GM21717 (cell line): Measurements from ENCODE around the gene CBFA2T3.

Source experiments
- ATAC-seq: cut with Tn5 transposase; IDR thresholded peaks from one replicate; pipeline ENCODE4 v1.9.1; 2021; ENCODE audit warnings: mild to moderate bottlenecking, moderate library complexity; ENCODE audit not compliant: unreplicated experiment

Gene CBFA2T3

DNA sequence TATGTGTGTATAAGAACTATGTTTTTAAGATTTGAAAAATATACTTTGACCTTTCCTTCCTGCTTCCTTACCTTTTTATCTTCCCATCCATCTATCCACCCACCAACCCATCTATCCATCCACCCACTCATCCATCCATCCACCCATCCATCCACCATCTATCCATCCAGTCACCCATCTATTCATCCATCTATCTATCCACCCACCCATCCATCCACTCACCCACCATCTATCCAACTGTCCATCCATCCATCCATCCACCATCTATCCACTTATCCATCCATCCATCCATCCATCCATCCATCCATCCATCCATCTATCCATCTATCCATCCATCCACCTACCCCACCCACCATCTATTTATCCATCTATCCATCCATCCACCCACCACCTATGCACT, 12.4 kb downstream of the CBFA2T3 start:
- no peak for ATAC-seq

DNA sequence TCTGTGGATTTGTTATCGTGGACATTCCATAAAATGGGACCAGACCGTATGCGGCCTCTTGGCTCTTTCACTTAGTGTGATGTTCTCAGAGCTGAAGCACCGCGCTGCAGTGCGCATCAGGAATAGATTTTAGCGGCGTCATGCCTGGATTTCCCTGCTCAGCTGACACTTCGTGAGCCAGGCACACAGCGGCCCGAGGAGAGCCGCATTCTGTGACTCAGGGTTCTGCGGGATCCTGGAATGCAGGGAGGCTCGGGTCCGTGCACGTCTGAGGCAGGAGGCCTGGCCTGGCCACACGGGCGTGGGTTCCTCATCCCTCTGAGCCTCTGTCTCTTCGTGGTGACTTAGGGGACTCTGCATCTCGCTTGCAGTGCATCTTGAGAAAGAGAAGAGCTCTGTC, 13.4 kb downstream of the CBFA2T3 start:
- no peak for ATAC-seq

DNA sequence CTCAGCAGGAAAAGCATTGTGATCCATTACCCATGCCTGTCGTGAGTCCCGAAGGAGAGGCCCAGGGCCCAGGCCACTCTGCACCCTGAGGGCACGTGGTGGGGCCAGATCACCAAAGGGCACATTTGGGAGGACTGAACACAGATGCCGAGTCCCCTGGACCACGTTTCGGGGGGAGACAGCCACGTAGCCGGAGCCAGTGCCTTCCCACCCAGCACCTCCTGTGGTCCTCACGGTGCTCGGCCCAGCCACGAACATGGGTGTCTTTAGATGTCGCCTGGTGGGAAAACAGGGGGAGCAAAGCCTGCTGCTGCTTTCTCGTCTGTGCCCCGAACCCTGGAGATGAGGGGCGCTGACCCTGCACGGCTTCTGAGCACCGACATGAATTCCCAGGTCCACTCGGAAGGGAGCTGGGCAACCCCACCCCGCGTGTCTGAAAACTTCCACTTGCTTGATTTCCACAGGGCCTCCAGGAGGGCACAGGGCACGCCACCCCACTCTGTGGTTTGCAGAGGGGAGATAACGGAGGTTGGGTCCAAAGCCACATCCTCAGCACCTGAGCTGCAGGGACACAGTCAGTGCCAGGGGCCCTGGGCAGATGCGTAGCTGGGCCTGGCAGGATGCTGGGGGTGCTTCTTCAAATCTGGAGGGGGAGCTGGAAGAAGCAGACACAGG, 14.4 kb downstream of the CBFA2T3 start:
- no peak for ATAC-seq

DNA sequence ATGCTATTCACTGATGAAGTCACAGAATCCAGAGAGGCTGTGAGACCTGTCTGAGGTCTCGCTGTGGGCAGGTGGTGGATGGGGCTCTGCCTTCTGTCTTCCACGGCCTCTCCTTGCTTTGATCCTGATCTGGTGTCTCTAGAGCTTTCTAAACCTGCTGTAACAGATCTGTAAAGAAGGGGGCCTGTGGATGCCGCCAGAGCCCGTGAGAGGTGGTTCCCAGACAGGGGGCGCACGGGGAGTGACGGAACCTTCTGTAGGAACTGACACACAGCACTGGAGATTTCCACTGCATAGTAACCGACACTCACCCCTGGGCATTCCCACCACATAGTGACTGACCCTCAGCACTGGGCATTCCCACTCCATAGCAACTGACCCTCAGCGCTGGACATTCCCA, 16.0 kb downstream of the CBFA2T3 start:
- ATAC-seq: no peak

GRCh38 chr16:88960516-88960915, 16.5 kb downstream of the CBFA2T3 start:
- ATAC-seq: no peak

DNA sequence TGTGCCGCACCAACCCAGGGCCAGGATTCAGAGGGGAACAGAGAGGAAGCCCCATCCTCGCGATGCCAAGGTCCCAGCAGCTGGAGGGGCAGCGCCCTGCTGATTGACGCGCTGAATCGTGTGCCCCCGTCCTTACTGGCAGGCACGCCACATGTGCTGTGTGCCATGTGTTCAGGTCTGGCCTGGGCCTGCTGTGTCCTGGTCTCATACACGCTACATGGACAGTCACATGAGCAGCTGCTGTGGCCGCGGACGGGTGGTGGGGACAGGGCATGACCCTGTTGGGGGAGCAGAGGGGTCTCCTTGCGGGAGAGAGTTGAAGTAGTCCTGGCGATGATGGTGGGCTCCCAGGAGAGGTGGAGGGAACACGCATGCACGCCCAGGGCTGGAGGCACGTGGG, 18.0 kb downstream of the CBFA2T3 start:
- no peak for ATAC-seq

DNA sequence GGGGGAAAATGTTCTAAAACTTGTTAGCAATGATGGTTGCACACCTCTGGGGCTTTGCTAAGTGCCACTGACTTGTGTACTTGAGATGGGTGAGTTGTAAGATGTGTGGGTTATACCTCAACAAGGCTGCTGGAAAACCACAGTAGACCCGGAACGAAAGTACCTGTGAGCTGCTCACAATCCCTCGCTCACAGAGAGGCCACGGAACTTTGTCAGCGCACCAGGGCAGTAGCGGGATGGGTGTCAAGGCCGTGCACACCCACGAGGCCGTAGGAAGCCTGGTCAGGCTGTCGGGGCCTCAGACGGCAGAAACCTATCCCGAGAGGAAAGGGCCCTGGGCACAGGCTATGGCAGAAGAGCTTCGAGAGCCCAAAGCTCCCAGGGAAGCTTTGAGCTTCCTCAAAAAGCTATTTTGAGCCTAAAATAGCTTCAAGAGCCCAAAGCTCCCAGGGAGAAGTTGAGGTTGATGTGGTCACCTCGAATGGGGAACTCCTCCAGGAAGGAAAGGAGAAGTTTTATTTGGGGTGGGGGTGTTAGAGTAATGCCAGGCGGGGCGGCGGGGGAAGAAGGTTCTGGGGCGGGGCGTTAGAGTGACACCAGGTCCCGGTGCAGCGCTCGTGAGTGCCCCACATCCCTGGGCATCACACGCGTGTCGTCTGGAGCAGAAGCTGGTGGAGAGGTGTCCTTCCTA, 19.0 kb downstream of the CBFA2T3 start:
- ATAC-seq: no peak

DNA sequence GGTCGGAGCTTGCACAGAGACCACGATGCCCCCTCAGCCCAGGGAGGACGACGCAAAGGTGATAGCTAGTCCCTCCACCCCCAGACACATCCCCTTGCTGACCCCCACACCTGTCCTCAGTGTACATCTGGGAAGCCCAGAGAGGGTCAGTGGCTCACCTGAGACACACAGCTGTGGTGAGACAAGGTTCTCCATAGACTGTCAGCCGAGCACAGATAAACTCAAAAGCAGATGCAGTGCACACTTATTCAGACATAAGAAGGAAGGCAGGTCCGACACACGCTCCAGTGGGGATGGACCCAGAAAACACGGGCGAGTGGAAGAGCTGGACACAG, 19.6 kb downstream of the CBFA2T3 start:
- ATAC-seq: no peak

DNA sequence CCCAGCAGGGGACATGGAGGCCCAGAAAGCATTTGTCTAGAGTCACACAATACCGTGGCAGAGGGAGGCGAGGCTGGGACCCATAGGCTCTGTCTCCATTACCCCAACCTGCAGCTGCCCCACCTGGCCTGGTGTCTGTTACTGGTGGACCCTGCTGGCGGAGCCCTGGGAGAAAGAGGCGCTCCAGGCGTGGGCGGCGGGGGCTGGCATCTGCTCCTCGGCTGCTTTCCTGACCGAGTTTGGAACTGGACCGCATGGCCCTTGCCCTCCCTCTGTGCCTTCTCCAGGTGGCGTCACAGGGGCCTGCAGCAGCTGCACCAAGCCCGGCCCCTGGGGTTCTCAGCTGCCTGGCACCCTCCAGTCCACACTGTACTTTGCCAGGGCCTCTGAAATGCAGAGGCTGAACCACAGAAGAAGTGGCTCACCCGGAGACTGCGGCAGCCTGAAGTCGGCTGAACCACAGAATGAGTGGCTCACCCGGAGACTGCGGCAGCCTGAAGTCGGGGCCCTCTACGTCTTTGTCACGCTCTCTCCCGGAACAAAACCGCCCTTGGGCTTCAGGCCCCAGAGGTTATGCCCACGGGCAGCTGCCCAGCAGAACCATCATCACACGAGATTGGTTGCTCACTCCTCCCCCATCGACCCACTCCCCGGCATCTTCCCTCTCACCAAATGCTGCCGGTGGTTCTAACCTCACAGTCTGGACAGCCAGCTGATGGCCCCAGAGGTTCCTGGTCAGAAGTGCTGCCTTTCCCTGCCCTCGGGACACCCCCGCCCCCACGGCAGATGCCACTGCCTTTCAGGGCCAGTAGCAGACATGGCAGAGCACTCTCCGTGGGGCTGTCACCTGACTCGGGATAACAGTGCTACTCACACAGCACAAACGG, 20.2 kb downstream of the CBFA2T3 start:
- no peak for ATAC-seq

- no peak for ATAC-seq
These were observed 21.1 kb downstream of the CBFA2T3 start for GRCh38 chr16:88955906-88956305.

DNA sequence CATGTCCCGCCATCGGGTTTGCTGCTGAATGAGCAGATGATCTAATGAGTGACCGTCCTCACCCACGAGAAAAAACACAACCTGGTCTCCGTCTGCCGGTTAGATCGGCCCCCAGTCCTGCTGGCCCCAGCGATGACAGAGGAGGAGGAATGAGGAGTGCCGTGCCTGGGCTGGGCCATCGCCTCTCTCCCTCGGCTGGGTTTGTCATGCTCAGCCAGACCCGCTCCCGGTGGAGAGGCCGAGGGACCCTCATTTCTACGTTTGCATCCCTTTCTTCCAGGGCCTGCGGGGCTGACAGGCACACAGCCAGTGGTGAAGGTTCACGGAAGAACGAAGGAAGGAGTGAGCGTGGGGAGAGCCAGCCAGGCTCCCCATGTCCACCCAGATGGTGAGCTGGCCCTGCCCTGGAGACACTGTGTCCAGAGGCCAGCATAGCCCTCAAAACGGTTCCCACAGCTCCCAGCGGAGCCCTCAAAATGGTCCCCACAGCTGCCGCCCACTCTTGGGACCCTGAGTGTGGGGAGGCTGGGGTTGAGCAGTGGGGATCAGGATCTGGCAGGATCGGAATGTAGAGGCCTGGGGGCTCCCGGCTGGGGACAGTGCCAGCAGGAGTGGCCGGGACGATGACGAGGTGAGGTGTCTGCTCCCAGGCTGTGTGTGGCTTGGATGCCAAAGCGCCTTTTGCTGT, 23.9 kb downstream of the CBFA2T3 start:
- no peak for ATAC-seq

GRCh38 chr16:88951989-88952388, 25.0 kb downstream of the CBFA2T3 start:
- no peak for ATAC-seq

DNA sequence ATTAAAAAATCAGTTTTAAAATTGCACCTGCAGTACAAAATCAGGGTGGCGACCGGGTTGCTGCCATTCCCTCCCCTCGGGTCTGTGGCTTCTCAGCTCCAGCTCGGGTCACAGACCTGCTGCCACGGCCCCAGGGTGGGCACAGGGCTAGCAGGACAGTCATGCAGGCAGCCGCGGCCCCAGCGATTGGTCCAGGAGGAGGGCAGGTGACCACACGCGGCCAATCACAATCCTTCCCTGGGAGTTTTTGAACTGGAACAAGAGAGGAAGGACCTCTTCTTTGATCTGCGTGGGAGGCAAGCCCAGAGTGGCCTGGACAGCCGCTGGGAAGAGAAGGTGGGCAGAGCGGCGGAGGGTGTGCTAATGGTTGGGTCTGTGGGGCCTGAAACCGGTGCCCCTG, 25.5 kb downstream of the CBFA2T3 start:
- no peak for ATAC-seq

GRCh38 chr16:88948781-88949490, 28.1 kb downstream of the CBFA2T3 start:
- no peak for ATAC-seq

GRCh38 chr16:88945473-88945872, 31.5 kb downstream of the CBFA2T3 start:
- ATAC-seq: no peak

DNA sequence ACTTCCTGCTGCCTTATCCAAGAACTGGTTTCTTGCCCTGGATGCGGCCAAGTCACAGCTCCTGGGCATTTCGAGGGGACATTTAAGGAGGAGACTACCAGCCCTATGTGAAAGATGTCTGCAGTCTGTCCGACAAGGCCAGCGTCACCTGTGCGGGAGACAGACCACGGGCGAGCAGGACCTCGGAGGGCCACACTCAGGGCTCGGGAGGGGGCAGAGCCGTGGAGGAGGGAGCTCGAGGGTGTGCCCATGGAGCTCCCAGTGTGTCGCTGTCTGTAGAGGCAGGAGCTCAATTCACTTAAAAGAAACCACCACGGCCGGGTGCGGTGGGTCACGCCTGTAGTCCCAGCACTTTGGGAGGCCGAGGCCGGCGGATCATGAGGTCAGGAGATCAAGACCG, 33.3 kb downstream of the CBFA2T3 start:
- ATAC-seq: no peak

- no peak for ATAC-seq
These were observed 33.8 kb downstream of the CBFA2T3 start for GRCh38 chr16:88943131-88943664.

- ATAC-seq: peak; percentile 46
These were observed 34.8 kb downstream of the CBFA2T3 start for GRCh38 chr16:88941913-88942909.
